Neutrophil (primary cell): ENCODE results near the gene PSMA7.

ENCODE experiments used
- H3K27ac ChIP-seq: fragments of 200-600 bp; sonication (generic); 2 replicates; pipeline ENCODE4 v1.5.1; 2016; ENCODE audit warnings: mild to moderate bottlenecking, moderate library complexity
- H3K27me3 ChIP-seq: fragments of 200-600 bp; sonication (generic); 2 replicates; pipeline ENCODE4 v1.6.0; 2016; ENCODE audit warnings: mild to moderate bottlenecking
- H3K36me3 ChIP-seq: fragments of 200-600 bp; sonication (generic); 2 replicates; pipeline ENCODE4 v1.5.1; 2017
- H3K4me1 ChIP-seq, 2 experiments: fragments of 200-600 bp in 1 of 2; sonication (generic) in 1 of 2; 1 replicate in 1 of 2; 2 replicates in 1 of 2; pipeline versions ENCODE4 v1.5.1 to v1.6.1; 2013 to 2016; ENCODE audit warnings: low read depth in 1 of 2, low read length in 1 of 2, mild to moderate bottlenecking in 1 of 2, moderate library complexity in 1 of 2; ENCODE audit not compliant: control insufficient read depth in 1 of 2, insufficient read depth in 1 of 2
- H3K4me3 ChIP-seq, 2 experiments: fragments of 200-600 bp in 1 of 2; sonication (generic) in 1 of 2; 1 replicate in 1 of 2; 2 replicates in 1 of 2; pipeline ENCODE4 v1.5.1; 2013 to 2016; ENCODE audit warnings: low read depth in 1 of 2, low read length in 1 of 2, mild to moderate bottlenecking in 1 of 2, moderate library complexity in 1 of 2
- H3K9me3 ChIP-seq: fragments of 200-600 bp; sonication (generic); 2 replicates; pipeline ENCODE4 v1.5.1; 2016
- TF ChIP-seq, protein P1 (sequence below): fragments of 200-600 bp; sonication (generic); IDR thresholded peaks from 2 replicates; pipeline ENCODE4 v1.5.1; 2016; ENCODE audit warnings: antibody characterized with exemption

Gene PSMA7

DNA sequence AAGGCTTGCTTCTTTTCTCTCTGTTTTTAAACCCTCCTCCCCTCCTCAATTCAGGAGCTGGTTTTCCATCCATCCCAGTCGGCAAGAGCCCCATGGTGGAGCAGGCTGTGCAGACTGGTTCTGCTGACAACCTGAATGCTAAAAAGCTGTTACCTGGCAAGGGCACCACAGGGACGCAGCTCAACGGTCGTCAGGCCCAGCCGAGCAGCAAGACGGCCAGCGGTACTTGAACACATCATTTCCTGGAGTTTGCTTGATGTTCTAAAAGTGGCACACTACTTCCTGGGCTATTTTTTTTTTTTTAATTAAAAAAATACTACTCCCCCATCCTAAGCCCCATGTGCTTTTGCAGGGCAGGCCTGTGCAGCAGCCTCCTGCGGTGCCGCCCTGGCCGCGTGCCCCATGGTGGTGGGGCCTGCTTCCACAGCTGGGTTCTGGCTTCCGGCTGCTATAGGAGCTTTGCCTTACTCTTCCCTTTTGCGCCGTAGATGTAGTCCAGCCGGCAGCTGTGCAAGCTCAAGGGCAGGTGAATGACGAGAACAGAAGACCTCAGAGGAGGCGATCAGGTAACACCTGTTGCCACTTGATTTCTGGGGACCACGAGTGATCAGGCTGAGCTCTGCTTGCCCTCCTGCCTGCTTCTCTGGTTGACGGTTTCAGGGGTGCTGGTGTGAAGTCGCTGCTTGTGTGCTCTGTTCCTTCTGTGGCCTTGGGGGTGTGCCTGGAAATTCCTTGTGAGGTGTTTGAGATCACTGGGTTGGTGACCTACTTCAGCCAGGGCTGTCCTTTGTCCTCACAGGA, 13.3 kb downstream of the PSMA7 start:
- peaks cover 23 to 33% of the 10 kb centered on the region in 2 experiments for H3K4me1 ChIP-seq
- no peaks in the 10 kb centered on the region for H3K27me3 ChIP-seq
- no peaks in the 10 kb centered on the region for H3K9me3 ChIP-seq
- no peak overlapping the region for H3K27ac ChIP-seq
- peaks cover 89% of the 10 kb centered on the region for H3K36me3 ChIP-seq
- TF ChIP-seq, protein P1, sequence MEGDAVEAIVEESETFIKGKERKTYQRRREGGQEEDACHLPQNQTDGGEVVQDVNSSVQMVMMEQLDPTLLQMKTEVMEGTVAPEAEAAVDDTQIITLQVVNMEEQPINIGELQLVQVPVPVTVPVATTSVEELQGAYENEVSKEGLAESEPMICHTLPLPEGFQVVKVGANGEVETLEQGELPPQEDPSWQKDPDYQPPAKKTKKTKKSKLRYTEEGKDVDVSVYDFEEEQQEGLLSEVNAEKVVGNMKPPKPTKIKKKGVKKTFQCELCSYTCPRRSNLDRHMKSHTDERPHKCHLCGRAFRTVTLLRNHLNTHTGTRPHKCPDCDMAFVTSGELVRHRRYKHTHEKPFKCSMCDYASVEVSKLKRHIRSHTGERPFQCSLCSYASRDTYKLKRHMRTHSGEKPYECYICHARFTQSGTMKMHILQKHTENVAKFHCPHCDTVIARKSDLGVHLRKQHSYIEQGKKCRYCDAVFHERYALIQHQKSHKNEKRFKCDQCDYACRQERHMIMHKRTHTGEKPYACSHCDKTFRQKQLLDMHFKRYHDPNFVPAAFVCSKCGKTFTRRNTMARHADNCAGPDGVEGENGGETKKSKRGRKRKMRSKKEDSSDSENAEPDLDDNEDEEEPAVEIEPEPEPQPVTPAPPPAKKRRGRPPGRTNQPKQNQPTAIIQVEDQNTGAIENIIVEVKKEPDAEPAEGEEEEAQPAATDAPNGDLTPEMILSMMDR, result no peak
- no peak overlapping the region for H3K4me3 ChIP-seq

- H3K36me3 ChIP-seq, result peaks cover 91% of the 10 kb centered on the region
- TF ChIP-seq, protein P1, result no peak
These were observed 14.7 kb downstream of the PSMA7 start for GRCh38 chr20:62128502-62128901.

GRCh38 chr20:62127799-62128198, 15.4 kb downstream of the PSMA7 start:
- TF ChIP-seq, protein P1, result no peak
- Histone ChIP-seq H3K9me3 (no peaks in the 10 kb centered on the region), H3K4me3 (no peak overlapping the region), H3K27me3 (peaks cover 7% of the 10 kb centered on the region), H3K4me1 (peaks cover 19 to 28% of the 10 kb centered on the region in 2 experiments), H3K36me3 (peaks cover 86% of the 10 kb centered on the region), H3K27ac (no peak overlapping the region)

More at GRCh38 chr20:62128502-62128901, 14.7 kb downstream of the PSMA7 start:
- Histone ChIP-seq H3K9me3 (no peaks in the 10 kb centered on the region), H3K27me3 (no peaks in the 10 kb centered on the region), H3K4me3 (no peak overlapping the region), H3K4me1 (peaks cover 20 to 28% of the 10 kb centered on the region in 2 experiments), H3K27ac (no peak overlapping the region)

DNA sequence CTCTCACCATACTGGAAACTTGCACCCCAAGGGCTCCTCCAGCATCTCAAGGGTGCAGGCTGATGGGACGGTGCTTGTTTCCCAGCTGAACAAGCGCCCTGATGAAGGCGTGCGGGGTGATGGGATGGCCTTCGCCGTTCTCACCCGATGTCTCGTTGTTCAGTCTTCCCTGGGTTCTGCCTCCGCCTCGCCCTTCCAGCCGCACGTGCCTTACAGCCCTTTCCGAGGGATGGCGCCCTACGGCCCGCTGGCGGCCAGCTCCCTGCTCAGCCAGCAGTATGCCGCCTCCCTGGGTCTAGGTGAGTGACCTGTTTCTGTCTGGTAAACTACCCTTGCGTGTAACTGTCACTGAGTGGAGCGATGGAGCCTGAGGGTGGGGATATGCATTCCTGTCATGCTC, 17.1 kb downstream of the PSMA7 start:
- Histone ChIP-seq H3K9me3 (no peaks in the 10 kb centered on the region), H3K27ac (no peak overlapping the region), H3K4me1 (peaks cover 20% of the 10 kb centered on the region in 2 experiments), H3K4me3 (no peak overlapping the region), H3K36me3 (peaks cover 70% of the 10 kb centered on the region), H3K27me3 (peaks cover 8% of the 10 kb centered on the region)
- TF ChIP-seq, protein P1, result no peak

DNA sequence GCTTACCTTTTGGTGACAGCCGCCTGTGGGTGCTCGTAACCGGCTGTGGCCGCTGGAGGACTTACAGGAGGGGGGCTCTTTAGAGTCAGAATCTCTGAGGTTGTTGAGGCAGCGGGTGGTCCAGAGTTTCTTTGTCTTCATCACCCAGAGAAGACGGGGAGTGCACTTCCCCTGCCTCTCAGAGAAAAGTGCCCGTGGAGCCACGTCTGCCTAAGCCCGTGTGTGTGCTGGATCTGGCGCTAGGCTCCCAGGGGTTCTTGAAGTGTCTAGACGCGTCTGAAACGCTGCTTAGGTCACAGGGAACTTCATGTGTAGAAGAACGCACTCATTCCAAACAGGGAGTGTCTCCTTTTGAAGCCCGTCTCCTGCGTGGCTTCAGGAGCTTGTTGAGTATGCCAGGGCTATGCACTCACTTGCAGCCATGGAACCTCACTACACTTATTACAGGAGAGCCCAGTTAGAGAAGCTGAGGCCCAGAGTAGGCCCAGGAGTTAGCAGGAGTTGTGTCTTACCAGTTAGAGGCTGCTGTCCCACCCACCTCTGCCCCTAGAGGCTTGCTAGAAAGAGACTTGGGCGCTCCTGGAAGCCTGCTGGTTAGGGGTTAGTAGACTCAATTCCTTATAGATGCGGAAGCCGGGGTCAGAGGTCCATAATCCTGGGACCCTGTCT, 19.6 kb downstream of the PSMA7 start:
- peaks cover 33% of the 10 kb centered on the region for H3K27me3 ChIP-seq
- H3K36me3 ChIP-seq, result peaks cover 44% of the 10 kb centered on the region
- H3K4me3 ChIP-seq, result peak overlapping the region; percentile 81 to 91
- TF ChIP-seq, protein P1, result no peak
- peaks cover 20 to 22% of the 10 kb centered on the region in 2 experiments for H3K4me1 ChIP-seq
- H3K27ac ChIP-seq, result peak overlapping the region; percentile 85
- H3K9me3 ChIP-seq, result no peaks in the 10 kb centered on the region
